Raji (cell line): ENCODE results near the gene LINGO3.

Experiments used
- POLR2A ChIP-seq: IDR thresholded peaks from 2 replicates; pipeline ENCODE4 v1.6.1; 2011; ENCODE audit warnings: low read depth, low read length, control low read depth; ENCODE audit not compliant: insufficient read depth

LINGO3 gene

DNA sequence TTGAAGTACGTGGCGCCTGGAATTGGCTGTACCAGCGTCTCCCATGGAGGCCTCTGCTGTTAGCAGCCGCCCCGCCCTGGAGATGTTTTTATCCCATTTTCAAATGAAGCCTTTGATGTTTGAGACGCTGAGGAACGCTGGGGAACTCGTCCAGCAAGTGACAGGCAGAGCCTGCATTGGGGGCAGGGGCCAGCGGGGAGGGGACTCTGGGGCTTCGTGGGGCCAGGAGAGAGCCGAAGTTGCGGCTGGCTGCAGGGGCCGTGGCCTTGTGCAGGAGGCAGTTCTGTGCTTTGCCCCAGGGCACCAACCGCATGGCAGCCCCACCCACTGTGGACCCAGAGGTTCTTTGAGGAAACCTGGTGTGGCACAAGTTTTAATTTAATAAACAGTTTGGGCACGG lies 34.0 kb upstream of the LINGO3 start:
- TF ChIP-seq POLR2A = no peak

DNA sequence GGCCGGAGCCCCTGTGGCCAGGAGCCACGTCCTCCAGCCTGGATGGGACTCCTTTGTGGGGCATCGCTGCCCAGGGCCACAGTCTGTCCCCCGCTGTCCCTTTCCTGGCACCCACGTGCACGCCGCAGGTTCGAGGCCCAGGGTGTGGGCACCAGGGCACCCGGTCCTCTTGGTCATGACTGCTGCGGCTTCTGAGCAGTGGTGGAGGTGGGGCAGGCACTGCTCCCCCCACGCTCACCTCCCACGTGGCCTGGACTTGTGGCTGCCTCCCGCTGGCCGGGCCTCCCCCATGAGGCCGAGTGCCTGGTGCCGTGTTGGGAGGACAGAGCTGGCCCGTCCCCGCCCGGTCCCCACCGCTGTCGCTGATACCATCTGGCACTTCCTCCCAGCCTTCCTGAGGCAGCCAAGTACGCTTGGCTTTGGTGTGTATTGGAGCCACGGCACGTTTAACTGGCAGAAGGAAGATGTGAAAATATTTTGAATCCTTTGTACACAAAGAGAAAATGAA lies 33.3 kb upstream of the LINGO3 start:
- no peak for TF ChIP-seq POLR2A

DNA sequence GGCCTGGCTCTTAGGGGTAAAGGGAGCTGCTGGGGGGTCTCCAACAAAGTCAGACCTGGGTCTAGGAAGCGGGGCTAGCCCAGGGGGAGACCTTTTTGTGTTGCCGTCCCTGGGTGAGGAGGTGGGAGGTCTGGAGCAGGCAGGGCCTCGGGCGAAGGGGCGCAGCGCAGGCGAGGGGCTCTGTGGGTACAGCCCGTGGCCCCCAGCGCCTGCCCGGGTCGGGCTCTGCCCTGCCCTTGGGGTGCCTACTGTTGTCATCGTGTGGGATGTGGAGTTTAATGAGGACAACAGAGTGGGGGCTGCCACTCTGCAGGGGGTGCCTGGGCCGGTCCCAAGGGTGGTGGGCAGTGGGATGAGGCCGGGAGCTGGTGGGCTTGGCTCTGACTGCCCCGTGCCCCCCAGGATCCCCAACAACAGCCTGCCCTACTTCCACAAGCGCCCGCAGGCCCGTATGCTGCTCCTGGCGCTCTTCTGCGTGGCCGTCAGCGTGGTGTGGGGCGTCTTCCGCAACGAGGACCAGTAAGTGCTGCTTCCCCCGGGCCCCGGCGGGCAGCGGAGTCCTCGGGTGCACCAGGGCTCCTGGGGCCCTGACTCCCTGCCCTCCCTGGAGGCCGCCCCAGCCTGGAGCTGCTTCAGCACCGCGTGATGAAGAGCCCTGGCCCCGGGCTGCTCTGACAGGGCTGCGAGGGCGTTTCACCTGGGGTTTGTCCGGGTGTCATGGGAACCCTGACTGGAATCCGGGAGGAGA lies 32.7 kb upstream of the LINGO3 start:
- TF ChIP-seq POLR2A = no peak

DNA sequence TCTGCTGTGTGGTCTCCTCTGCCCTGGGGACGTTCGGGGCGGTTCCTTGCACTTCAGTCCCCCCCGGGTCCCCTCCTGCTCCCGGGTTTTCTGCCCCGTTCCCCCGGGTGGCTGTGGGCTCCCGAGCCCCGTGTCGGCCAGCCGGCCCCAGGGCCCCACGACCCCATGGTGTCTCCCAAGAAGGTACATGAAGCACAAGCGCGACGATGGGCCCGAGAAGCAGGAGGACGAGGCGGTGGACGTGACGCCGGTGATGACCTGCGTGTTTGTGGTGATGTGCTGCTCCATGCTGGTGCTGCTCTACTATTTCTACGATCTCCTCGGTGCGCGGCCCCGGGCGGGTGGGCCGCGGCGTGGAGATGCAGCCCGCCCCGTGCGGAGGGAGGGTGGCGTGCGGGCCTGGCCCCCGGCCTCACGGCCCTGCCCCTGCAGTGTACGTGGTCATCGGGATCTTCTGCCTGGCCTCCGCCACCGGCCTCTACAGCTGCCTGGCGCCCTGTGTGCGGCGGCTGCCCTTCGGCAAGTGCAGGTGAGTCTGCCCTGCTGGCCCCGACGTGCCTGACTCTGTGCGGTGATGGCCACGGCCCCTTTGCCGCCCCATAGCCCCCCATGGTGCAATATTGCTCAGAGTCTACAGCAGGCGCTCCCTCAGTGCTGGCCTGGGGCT lies 31.8 kb upstream of the LINGO3 start:
- no peak for TF ChIP-seq POLR2A

DNA sequence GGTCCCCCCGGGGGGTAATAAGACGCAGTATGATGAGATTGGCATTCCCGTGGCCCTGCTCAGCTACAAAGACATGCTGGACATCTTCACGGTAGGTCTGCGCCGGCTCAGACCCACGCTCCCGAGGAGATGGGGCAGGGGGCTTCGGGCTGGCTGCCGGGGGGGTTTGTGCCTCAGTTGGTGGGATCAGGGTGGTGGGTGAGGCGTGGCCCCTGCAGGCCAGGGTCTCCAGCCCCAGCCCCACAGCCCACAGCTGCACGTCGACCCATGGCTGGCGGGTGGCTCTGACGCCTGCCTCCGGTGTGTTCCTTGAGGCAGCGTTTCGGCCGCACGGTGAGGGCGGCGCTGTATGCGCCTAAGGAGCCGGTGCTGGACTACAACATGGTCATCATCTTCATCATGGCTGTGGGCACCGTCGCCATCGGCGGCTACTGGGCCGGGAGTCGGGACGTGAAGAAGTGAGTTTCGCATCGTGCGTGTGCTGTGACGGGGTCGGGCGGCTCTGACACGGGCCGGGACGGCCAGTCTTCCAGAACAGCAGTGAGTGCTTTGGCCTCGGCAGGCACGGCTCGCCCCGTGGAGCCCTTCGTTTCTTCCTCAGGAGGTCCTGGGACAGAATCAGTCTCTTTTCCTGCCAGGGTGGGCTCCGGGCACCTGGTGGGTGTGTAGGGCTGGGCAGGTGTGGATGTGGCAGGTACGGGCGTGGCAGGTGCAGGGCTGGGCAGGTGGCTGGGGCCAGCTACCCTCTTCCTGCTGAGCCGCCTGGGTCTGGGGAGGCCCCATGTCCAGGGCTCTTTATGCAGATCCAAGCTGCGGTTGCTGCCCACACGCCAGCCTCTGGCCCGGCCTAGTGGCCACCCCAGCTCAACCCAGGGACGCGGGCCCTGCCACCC lies 31.0 kb upstream of the LINGO3 start:
- TF ChIP-seq POLR2A = no peak

DNA sequence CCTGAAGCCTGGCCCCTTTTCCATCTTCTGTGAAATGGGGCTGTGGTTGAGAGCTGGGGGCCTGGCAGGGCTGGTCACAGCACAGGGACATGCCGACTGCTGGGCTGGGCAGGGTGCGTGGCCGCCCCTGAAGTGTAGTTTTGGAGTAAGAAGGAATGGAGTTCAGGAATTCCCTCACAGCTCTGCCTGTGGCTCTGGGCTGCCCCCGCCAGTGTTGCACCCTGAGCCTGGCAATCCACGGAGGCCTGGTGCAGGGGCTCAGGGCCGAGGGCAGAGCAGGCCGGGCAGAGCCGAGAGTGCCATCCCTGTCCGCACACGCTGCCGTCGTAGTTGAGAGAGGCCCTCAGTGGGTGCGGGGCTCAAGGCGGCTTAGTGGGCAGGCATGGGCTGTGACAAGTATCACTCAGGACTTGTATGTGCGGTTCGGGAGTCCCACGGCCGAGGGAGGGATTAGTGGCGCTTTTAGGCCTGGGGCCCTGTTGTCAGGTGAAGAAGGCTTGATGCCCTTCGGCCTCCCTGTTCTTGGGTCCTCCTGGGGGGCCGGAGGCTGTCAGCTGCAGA lies 30.2 kb upstream of the LINGO3 start:
- no peak for TF ChIP-seq POLR2A

DNA sequence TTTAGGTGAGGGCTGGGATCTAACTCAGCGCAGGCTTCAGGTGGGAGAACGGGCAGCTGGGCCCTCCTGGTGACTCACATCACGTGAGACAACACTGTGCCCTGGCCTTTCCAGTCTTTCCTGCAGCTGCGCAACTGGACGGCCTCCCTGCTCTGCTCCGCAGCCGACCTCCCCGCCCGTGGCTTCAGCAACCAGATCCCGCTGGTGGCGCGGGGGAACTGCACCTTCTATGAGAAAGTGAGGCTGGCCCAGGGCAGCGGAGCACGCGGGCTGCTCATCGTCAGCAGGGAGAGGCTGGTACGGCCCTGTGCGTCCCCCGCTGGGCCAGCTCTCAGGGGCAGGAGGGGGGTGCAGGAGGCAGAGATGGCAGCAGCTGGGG lies 29.4 kb upstream of the LINGO3 start:
- no peak for TF ChIP-seq POLR2A

DNA sequence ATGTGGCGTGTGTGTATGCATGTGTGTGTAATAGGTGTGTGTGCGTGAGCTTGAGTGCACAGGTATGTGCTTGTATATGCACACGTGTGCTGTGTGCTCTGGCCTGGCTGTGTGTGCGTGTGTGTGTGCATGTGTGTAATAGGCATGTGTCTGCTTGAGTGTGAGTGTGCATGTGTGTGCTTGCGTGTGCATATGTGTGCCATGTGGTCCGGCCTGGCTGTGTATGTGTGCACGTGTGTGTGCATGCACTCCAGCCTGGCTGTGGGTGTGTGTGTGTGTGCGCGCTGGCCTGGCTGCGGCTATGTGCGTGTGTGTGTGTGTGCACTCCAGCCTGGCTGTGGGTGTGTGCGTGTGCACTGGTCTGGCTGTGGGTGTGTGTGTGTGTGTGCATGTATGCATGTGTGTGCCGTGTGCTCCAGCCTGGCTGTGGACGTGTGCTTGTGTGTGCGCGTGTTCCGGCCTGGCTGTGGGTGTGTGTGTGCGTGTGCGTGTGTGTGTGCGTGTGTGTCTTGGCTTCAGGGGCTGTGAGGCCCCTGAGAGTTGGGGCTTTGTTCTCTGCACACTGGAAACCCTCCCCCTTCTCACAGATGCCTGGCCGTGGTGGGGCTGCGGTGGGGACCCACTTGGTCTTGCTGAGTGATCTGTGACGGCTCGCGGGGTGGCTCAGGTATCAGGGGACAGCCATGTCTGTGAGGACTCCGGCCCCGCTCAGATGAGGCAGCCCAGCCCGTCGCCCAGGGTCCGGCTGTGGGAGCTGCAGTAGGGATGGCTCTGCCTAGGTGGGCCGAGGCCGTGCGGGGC lies 28.8 kb upstream of the LINGO3 start:
- no peak for TF ChIP-seq POLR2A

DNA sequence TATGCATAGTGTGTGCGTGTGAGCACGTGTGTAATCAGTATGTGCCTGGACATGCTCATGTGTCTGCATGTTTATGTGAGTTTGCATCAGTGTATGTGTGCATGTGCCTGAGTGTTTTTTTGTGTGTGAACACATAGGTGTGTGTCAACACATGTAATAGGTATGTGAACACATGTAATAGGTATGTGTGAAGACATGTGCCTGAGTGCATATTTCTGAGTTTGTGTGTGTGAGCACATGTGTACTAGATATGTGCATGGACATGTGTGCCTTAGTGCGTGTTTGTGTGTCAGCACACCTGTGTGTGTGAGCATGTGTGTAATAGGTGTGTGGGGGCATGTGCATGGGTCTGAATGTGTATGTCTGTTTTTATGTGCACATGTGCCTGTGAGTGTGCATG lies 27.9 kb upstream of the LINGO3 start:
- no peak for TF ChIP-seq POLR2A

DNA sequence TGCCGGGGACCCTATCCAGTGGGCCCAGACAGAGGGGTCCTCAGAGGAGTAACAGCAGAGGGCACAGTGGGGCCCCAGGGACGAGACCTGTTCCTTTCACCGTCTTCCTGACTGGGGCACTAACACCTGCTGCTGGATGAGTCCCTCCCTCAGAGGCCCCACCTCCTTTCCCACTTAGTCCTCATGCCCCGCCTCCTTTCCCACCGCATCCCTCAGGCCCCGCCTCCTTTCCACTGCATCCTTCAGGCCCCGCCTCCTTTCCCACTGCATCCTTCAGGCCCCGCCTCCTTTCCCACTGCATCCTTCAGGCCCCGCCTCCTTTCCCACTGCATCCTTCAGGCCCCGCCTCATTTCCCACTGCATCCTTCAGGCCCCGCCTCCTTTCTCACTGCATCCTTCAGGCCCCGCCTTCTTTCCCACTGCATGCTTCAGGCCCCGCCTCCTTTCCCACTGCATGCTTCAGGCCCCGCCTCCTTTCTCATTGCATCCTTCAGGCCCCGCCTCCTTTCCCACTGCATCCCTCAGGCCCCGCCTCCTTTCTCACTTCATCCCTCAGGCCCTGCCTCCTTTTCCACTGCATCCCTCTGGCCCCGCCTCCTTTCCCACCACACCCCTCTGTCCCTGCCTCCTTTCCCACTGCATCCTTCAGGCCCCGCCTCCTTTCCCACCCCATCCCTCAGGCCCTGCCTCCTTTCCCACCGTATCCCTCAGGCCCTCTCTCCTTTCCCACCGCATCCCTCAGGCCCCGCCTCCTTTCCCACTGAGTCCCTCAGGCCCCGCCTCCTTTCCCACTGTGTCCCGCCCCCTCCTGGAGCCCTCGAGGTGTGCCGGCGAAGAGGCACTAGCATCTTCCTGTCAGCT lies 27.3 kb upstream of the LINGO3 start:
- TF ChIP-seq POLR2A = no peak

DNA sequence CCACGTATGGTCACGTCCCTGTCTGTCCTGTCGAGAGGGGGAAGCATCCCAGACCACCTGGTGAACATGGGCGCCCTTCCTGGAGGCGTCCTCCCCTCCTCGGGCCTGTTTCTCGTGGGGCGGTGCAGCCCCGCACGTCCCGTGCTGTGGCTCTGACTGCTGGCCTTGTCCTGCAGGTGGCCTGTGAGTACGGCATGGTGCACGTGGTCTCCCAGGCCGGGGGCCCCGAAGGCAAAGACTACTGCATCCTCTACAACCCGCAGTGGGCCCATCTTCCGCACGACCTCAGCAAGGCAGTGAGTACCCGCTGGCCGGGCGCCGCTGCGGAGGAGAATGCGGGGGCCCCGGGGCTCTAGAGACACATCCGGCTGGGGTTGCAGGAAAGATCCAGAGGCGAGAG lies 26.5 kb upstream of the LINGO3 start:
- no peak for TF ChIP-seq POLR2A

DNA sequence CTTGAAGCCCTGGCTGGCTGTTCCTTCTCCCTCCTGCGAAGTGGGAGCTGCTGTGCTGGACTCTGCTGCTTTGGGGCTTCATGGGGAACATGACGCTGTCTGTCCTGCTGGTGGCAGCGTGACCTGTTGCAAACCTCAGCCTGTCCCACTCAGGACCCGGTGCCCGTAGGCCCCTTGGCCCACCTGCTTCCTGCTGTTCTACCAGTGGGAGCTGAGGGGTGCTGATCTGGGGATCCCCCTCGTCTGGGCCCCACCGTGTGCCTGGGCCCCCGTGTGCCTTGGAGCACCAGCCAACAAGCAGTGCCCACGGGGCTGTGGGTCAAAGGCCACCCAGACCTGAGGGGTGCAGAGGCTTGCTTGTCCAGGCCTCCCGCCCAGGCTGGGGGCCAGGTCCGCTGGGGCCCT lies 25.9 kb upstream of the LINGO3 start:
- TF ChIP-seq POLR2A = no peak

DNA sequence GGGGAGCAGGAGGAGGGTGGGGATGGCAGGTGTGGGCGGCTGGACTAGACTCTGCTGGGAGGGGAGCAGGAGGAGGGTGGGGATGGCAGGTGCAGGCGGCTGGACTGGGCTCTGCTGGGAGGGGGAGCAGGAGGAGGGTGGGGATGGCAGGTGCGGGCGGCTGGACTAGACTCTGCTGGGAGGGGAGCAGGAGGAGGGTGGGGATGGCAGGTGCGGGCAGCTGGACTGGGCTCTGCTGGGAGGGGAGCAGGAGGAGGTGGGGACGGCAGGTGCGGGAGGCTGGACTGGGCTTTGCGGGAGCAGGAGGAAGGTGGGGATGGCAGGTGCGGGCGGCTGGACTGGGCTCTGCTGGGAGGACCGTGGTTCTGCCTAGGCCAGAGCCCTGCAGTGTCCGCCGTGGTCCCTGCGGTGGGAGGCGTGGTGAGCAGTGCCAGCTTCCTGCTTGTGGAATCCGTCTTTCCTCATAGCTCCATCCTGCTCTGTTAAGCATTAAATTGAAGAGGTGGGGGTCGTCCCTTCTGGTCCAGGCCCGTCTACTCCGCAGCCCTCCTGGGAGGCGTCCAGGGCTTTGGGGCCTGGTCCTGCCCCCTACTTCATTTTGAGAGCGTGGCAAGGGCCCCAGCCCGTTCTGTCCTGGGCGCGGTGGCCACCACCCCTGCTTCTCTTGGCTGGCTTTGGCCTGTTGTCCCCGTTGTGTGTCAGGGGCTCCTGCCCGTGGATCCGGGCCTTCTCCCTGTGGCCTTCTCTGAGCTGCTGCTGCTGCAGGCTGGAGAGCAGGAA lies 25.3 kb upstream of the LINGO3 start:
- TF ChIP-seq POLR2A = no peak
